ENCODE data around the gene GPR63. TPM values are rescaled to one million over a fixed set of nuclear protein-coding genes. Genes with fewer than 3 reads are reported as not detected.

Gene GPR63
- total RNA-seq, 1 donor from 2014 or later: 18.2 TPM

GRCh38 chr6:96864216-96865054 is 27.2 kb upstream of the GPR63 start:
- Histone ChIP-seq H3K27ac (no peak overlapping the region), H2AFZ (replicated peaks) (peak overlapping the region; percentile 6), H3F3A (ENCODE audit: low read depth) (no peaks in the 10 kb centered on the region), H3K9me3 (ENCODE audit: low read depth) (no peaks in the 10 kb centered on the region), H3K4me2 (no peak overlapping the region), H3K4me3 (no peak overlapping the region), H3K36me3 (no peaks in the 10 kb centered on the region), H3K9ac (no peak overlapping the region), H3K4me1 (no peaks in the 10 kb centered on the region), H3K27me3 (no peaks in the 10 kb centered on the region), H4K20me1 (ENCODE audit: low read depth) (no peaks in the 10 kb centered on the region), H3K79me2 (ENCODE audit: low read depth) (no peaks in the 10 kb centered on the region)
- Mint-ChIP-seq H3K4me3 (no peak overlapping the region), H3K9me3 (peaks cover 2% of the 10 kb centered on the region), H3K4me1 (peaks cover 18% of the 10 kb centered on the region), H3K36me3 (no peaks in the 10 kb centered on the region), H3K27me3 (ENCODE audit: insufficient read depth, low read depth) (peaks cover 5% of the 10 kb centered on the region), H3K27ac (peak overlapping the region; percentile 62)
- no peak for TF ChIP-seq EZH2 (IDR thresholded peaks at IDR 0.05)
- no peak for DNase-seq (ENCODE audit: low spot score)

DNA sequence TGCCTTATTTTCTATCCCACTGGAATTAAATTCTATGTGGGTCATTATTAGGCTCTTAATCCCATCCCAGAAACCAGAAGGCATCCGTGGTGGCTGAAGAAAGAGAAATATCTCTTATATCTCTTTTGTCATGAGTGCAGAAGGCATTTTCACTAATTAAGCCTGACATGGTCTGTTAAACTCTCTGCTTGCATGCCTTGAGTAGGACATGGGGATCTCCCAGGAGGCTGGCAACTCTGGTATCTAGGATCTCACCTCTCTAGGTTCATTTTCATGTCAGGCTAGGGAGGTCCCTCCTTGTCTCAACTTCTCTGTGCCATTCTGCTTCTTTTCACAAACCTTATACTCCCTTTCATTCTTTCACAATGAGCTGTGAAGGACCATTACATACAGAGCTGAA is 25.3 kb upstream of the GPR63 start:
- H3K9ac ChIP-seq: no peak overlapping the region
- no peak for DNase-seq (ENCODE audit: low spot score)
- H3K4me3 ChIP-seq: no peak overlapping the region
- no peaks in the 10 kb centered on the region for H3K4me1 ChIP-seq
- Mint-ChIP-seq H3K36me3 (no peaks in the 10 kb centered on the region), H3K27me3 (ENCODE audit: insufficient read depth, low read depth) (peaks cover 5% of the 10 kb centered on the region), H3K4me3 (no peak overlapping the region), H3K4me1 (peaks cover 18% of the 10 kb centered on the region), H3K27ac (no peak overlapping the region), H3K9me3 (peaks cover 5% of the 10 kb centered on the region)
- H4K20me1 ChIP-seq (ENCODE audit: low read depth): no peaks in the 10 kb centered on the region
- H3F3A ChIP-seq (ENCODE audit: low read depth): no peaks in the 10 kb centered on the region
- H2AFZ ChIP-seq (replicated peaks): no peak overlapping the region
- no peak overlapping the region for H3K27ac ChIP-seq
- no peaks in the 10 kb centered on the region for H3K79me2 ChIP-seq (ENCODE audit: low read depth)
- H3K9me3 ChIP-seq (ENCODE audit: low read depth): no peaks in the 10 kb centered on the region
- no peaks in the 10 kb centered on the region for H3K27me3 ChIP-seq
- H3K4me2 ChIP-seq: no peak overlapping the region
- no peak for TF ChIP-seq CTCF (IDR thresholded peaks at IDR 0.05)
- TF ChIP-seq EZH2 (IDR thresholded peaks at IDR 0.05): no peak
- TF ChIP-seq EZH2phosphoT487 (IDR thresholded peaks at IDR 0.05): no peak
- no peaks in the 10 kb centered on the region for H3K36me3 ChIP-seq

DNA sequence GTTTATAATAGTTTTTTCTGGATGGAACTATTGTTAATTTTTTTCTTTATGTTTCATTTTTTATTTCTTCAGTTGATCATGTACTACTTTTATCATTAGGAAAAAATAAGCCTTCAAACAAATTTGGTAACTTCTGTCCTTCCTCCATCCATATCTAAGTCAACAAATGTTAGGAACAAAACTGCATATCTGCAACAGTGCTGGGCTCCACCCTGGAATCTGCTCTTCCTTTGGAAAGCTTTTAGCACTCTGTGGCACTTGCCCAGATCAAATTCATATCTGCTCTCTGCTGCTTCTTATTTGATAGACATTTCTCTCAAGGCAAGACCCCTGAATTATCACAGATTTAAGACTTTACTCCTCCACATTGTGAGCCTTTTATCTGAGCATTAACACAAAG is 24.3 kb upstream of the GPR63 start:
- Histone ChIP-seq H3K27me3 (no peaks in the 10 kb centered on the region), H3K4me2 (no peak overlapping the region), H3K27ac (no peak overlapping the region), H3K9me3 (ENCODE audit: low read depth) (no peaks in the 10 kb centered on the region), H4K20me1 (ENCODE audit: low read depth) (no peaks in the 10 kb centered on the region), H3K4me1 (no peaks in the 10 kb centered on the region), H2AFZ (replicated peaks) (no peak overlapping the region), H3K79me2 (ENCODE audit: low read depth) (no peaks in the 10 kb centered on the region), H3K36me3 (no peaks in the 10 kb centered on the region), H3K4me3 (no peak overlapping the region), H3F3A (ENCODE audit: low read depth) (no peaks in the 10 kb centered on the region), H3K9ac (no peak overlapping the region)
- H3K4me3 Mint-ChIP-seq: no peak overlapping the region
- no peak for DNase-seq (ENCODE audit: low spot score)
- no peak overlapping the region for H3K27ac Mint-ChIP-seq
- H3K4me1 Mint-ChIP-seq: peaks cover 18% of the 10 kb centered on the region
- H3K27me3 Mint-ChIP-seq (ENCODE audit: insufficient read depth, low read depth): peaks cover 8% of the 10 kb centered on the region
- peaks cover 5% of the 10 kb centered on the region for H3K9me3 Mint-ChIP-seq
- TF ChIP-seq EZH2phosphoT487 (IDR thresholded peaks at IDR 0.05) (no peak), CTCF (IDR thresholded peaks at IDR 0.05) (no peak), EZH2 (IDR thresholded peaks at IDR 0.05) (no peak)
- H3K36me3 Mint-ChIP-seq: no peaks in the 10 kb centered on the region

DNA sequence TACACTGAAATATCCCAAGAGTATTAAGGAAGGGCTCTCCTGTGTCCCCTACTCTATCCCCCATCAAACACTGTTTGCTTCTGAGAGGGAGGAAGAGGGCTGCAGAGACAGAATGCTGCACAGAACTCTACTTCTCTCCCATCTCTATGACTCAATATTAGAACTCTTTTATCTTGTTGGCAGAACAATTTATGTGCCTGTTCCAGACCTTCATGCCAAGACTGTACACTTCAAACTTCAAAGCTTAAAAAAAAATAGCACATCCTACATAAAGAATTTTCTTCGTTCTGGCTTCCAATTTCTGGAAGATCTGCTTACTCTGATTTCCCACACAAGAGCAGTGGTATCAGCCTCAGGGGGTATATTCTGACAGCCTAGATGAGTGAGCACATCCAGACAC is 19.6 kb upstream of the GPR63 start:
- no peak for TF ChIP-seq EZH2 (IDR thresholded peaks at IDR 0.05)
- TF ChIP-seq EZH2phosphoT487 (IDR thresholded peaks at IDR 0.05): no peak
- no peak for TF ChIP-seq CTCF (IDR thresholded peaks at IDR 0.05)
- peaks cover 5% of the 10 kb centered on the region for H3K9me3 Mint-ChIP-seq
- no peak overlapping the region for H3K4me3 ChIP-seq

More for the DNA sequence above, 19.6 kb upstream of the GPR63 start:
- H3K4me2 ChIP-seq: no peak overlapping the region
- no peaks in the 10 kb centered on the region for H3K79me2 ChIP-seq (ENCODE audit: low read depth)
- H3K4me1 ChIP-seq: no peaks in the 10 kb centered on the region
- H3K27ac ChIP-seq: no peak overlapping the region
- no peaks in the 10 kb centered on the region for H3K36me3 Mint-ChIP-seq
- no peaks in the 10 kb centered on the region for H3K4me1 Mint-ChIP-seq
- no peaks in the 10 kb centered on the region for H3K9me3 ChIP-seq (ENCODE audit: low read depth)
- no peak for DNase-seq (ENCODE audit: low spot score)
- no peaks in the 10 kb centered on the region for H3K27me3 ChIP-seq
- no peaks in the 10 kb centered on the region for H3F3A ChIP-seq (ENCODE audit: low read depth)
- H3K27me3 Mint-ChIP-seq (ENCODE audit: insufficient read depth, low read depth): peaks cover 6% of the 10 kb centered on the region
- no peaks in the 10 kb centered on the region for H3K36me3 ChIP-seq
- H3K9ac ChIP-seq: no peak overlapping the region
- no peaks in the 10 kb centered on the region for H4K20me1 ChIP-seq (ENCODE audit: low read depth)
- H2AFZ ChIP-seq (replicated peaks): no peak overlapping the region
- no peak overlapping the region for H3K4me3 Mint-ChIP-seq
- H3K27ac Mint-ChIP-seq: no peak overlapping the region
